Colon (tissue), 2 donors: ENCODE measurements around the gene PAIP2B.

Experiments used
- FAIRE-seq: peaks from 2 replicates; lab custom pipeline; 2012; peaks lifted over from hg19 to GRCh38; lab: Jason Lieb, UNC
- donor health status: control.
- donor health status: control.

Gene PAIP2B

GRCh38 chr2:71153585-71154224 is 73.2 kb downstream of the PAIP2B start:
- FAIRE-seq = no peak

- FAIRE-seq = no peak
Measured at GRCh38 chr2:71151620-71152019, 75.3 kb downstream of the PAIP2B start.

- no peak for FAIRE-seq
Measured at GRCh38 chr2:71150082-71150816, 76.7 kb downstream of the PAIP2B start.

GRCh38 chr2:71148506-71149063 is 78.3 kb downstream of the PAIP2B start:
- FAIRE-seq = no peak

- FAIRE-seq = no peak
Measured at GRCh38 chr2:71143782-71144181, 83.1 kb downstream of the PAIP2B start.

- no peak for FAIRE-seq
Measured at GRCh38 chr2:71136174-71136573, 90.7 kb downstream of the PAIP2B start.

- FAIRE-seq = no peak
Measured at GRCh38 chr2:71133603-71134002, 93.3 kb downstream of the PAIP2B start.
